Uterus (tissue), 2 donors: ENCODE data around the gene FLYWCH2.

Source experiments
- CTCF ChIP-seq, 4 experiments: fragments of 200-600 bp in 2 of 4; fragments of 450-650 bp in 2 of 4; sonication (generic) in 2 of 4; IDR thresholded peaks; one replicate each; pipeline ENCODE4 v1.5.1; 2016 to 2019; ENCODE audit warnings: antibody characterized with exemption in 4 of 4, mild to moderate bottlenecking in 2 of 4, moderate library complexity in 1 of 4
- POLR2A ChIP-seq, 2 donors: fragments of 450-650 bp; IDR thresholded peaks; one replicate each; pipeline ENCODE4 v1.6.1; 2016; ENCODE audit warnings: antibody characterized with exemption in 2 of 2, mild to moderate bottlenecking in 1 of 2, moderate library complexity in 1 of 2

GRCh38 chr16:2882650-2883457, at the start of gene FLYWCH2:
- TF ChIP-seq CTCF (IDR thresholded peaks at IDR 0.05) = peak in 2 of 4 experiments; percentile 43 to 52
- peak; percentile 78 to 88 for TF ChIP-seq POLR2A (IDR thresholded peaks at IDR 0.05)
